Hair follicular keratinocyte (primary cell): ENCODE data around the gene GIGYF1. TPM values are rescaled to one million over a fixed set of nuclear protein-coding genes. Genes with fewer than 3 reads are reported as not detected.

ENCODE experiments used
- total RNA-seq: library from RNA; depleted of rRNA; stranded (reverse); fragments of >200 nt; gene quantifications from 2 replicates; pipeline ENCODE4 v1.2.3, GENCODE V29; 2015

GIGYF1 gene, protein sequence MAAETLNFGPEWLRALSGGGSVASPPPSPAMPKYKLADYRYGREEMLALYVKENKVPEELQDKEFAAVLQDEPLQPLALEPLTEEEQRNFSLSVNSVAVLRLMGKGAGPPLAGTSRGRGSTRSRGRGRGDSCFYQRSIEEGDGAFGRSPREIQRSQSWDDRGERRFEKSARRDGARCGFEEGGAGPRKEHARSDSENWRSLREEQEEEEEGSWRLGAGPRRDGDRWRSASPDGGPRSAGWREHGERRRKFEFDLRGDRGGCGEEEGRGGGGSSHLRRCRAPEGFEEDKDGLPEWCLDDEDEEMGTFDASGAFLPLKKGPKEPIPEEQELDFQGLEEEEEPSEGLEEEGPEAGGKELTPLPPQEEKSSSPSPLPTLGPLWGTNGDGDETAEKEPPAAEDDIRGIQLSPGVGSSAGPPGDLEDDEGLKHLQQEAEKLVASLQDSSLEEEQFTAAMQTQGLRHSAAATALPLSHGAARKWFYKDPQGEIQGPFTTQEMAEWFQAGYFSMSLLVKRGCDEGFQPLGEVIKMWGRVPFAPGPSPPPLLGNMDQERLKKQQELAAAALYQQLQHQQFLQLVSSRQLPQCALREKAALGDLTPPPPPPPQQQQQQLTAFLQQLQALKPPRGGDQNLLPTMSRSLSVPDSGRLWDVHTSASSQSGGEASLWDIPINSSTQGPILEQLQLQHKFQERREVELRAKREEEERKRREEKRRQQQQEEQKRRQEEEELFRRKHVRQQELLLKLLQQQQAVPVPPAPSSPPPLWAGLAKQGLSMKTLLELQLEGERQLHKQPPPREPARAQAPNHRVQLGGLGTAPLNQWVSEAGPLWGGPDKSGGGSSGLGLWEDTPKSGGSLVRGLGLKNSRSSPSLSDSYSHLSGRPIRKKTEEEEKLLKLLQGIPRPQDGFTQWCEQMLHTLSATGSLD (N-terminal part only)
- 7.9 and 9.4 TPM in 2 replicates for total RNA-seq

DNA sequence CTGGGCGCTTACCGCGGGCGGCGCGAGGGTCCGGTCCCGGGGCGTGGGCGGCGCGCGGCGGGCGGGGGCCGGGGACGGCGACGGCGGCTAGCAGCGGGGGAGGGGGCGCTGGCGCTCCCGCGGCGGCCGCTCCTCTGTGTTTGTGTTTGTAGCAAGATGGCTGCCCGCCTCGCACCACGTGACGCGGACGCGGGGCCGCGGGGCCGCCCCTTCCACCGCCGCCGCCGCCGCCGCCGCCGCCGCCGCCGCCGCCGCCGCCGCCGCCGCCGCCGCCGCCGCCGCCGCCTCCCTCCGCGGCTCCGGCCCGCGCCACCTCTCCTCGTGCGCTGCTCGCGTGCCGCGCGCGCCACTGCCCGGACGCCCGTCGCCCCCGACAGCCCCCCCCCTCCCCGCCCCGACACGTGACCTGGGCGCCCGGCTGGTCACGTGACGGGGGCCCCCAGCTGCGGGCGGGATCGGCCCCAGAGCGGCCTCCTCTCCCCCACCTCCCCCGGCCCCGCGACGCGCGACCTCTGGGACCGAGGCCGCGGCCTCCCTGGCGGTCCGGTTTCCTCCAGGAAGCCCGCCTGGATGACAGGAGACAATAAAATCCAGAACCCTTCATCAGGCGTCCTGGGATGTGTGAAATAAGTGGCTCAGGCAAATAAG is at the start of gene GIGYF1:
TSS of gene GIGYF1 (minus strand) at position 153 of the 648 bp plus-strand sequence. CDS start 6,012 bp downstream, outside the sequence.

GRCh38 chr7:100720279-100720670 is 26.2 kb upstream of the GIGYF1 start, which contains the start of gene EPO:
Gene EPO, plus strand, starts transcription at chr7:100720468. Its CDS starts 513 bp downstream, at chr7:100720981.

DNA sequence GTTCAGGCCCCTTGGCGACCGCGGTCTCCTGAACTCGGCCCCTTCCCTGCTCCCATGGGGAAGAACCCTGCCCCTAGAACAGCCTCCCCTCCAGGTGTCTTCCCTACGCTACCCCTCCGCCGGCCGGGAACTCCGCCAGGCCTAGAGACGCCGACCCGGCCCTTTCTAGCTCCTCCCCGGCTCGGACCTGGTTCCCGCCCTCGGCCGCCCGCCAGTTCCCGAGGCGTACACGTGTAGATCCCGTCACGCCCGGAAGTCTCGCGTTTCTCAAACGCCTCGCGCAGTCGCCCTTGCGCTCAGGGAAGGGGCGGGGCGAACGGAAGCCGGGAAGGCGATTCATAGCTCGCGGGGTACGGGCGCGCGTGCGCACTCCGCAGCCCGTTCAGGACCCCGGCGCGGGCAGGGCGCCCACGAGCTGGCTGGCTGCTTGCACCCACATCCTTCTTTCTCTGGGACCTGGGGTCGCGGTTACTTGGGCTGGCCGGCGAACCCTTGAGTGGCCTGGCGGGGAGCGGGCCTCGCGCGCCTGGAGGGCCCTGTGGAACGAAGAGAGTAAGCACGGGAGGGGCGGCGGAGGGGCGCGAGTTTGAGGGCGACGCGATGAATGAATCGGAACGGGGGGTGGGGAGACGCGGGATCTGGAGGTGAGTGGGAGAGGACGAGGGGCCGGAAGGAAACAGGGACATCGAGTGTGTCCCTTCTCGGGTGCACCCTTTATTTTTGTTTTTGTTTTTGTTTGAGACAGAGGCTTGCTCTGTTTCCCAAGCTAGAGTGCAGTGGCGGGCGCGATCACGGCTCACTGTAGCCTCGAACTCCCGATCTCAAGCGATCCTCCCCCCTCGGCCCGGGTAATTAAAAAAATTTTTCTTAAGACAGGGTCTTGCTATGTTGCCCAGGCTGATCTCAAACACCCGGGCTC is 12.0 kb upstream of the GIGYF1 start, which contains the start of gene POP7:
TSS of gene POP7 (plus strand) at position 369 of the 919 bp plus-strand sequence. CDS start 710 bp downstream, outside the sequence.

GRCh38 chr7:100673302-100673941 is 20.6 kb downstream of the GIGYF1 start, which contains the start of gene GNB2:
Gene GNB2, plus strand, starts transcription at chr7:100673740. Its CDS starts 2,526 bp downstream, at chr7:100676266.

GRCh38 chr7:100655908-100656674 is 38.0 kb downstream of the GIGYF1 start, which contains the start of gene ACTL6B:
Gene ACTL6B, minus strand, starts transcription at chr7:100656448. Its CDS starts 94 bp downstream, at chr7:100656354.

GRCh38 chr7:100641463-100641859 is 52.6 kb downstream of the GIGYF1 start, which contains the start of gene TFR2:
Gene TFR2, minus strand, starts transcription at chr7:100641552. Its CDS starts 43 bp downstream, at chr7:100641509.

Other genes with a start within 250 kb of the GIGYF1 start
- not detected in 2 replicates for gene SPACDR, start 230.0 kb downstream of the GIGYF1 start, total RNA-seq
- 33.3 and 36.0 TPM in 2 replicates for gene TSC22D4, start 215.0 kb downstream of the GIGYF1 start, total RNA-seq
- gene NYAP1, start 210.3 kb downstream of the GIGYF1 start, total RNA-seq, result 4.3 and 4.8 TPM in 2 replicates
- gene AGFG2, start 155.0 kb downstream of the GIGYF1 start, total RNA-seq, result 4.5 and 13.3 TPM in 2 replicates
- gene SAP25, start 120.3 kb downstream of the GIGYF1 start, total RNA-seq, result not detected in 2 replicates
- 21.2 and 26.6 TPM in 2 replicates for gene LRCH4, start 108.1 kb downstream of the GIGYF1 start, total RNA-seq
- gene FBXO24, start 107.9 kb downstream of the GIGYF1 start, total RNA-seq, result 0.65 and 0.70 TPM in 2 replicates
- gene PCOLCE, start 91.9 kb downstream of the GIGYF1 start, total RNA-seq, result 1.5 and 5.0 TPM in 2 replicates
- gene MOSPD3, start 81.7 kb downstream of the GIGYF1 start, total RNA-seq, result 12.3 and 13.0 TPM in 2 replicates
- 0.11 and 0.39 TPM in 2 replicates for gene TFR2, start 52.7 kb downstream of the GIGYF1 start, total RNA-seq
- gene ACTL6B, start 37.8 kb downstream of the GIGYF1 start, total RNA-seq, result not detected in 2 replicates
- gene GNB2, start 20.5 kb downstream of the GIGYF1 start, total RNA-seq, result 257 and 267 TPM in 2 replicates
- gene POP7, start 11.9 kb upstream of the GIGYF1 start, total RNA-seq, result 40.1 and 58.6 TPM in 2 replicates
- not detected in 2 replicates for gene EPO, start 26.2 kb upstream of the GIGYF1 start, total RNA-seq
- under 0.01 TPM in 1 of 2 replicates, not detected in the other for gene ZAN, start 39.3 kb upstream of the GIGYF1 start, total RNA-seq
- gene EPHB4, start 133.3 kb upstream of the GIGYF1 start, total RNA-seq, result 81.7 and 95.8 TPM in 2 replicates
- 16.4 and 18.4 TPM in 2 replicates for gene SLC12A9, start 158.5 kb upstream of the GIGYF1 start, total RNA-seq
- 151 and 191 TPM in 2 replicates for gene TRIP6, start 173.1 kb upstream of the GIGYF1 start, total RNA-seq
- gene SRRT, start 180.9 kb upstream of the GIGYF1 start, total RNA-seq, result 44.3 and 90.3 TPM in 2 replicates
- gene UFSP1, start 195.5 kb upstream of the GIGYF1 start, total RNA-seq, result 3.0 and 6.3 TPM in 2 replicates
- 0.31 TPM in 1 of 2 replicates, not detected in the other for gene ACHE, start 201.6 kb upstream of the GIGYF1 start, total RNA-seq